Right cardiac atrium (tissue), 5 donors: ENCODE measurements around the gene CHN1. TPM values are rescaled to one million over a fixed set of nuclear protein-coding genes. Genes with fewer than 3 reads are reported as not detected.

Source experiments
- ATAC-seq, 2 donors: fragments of 200-7000 bp; cut with Tn5 transposase; one replicate each; pipeline versions ENCODE4 v1.8.0 to v1.9.1; 2020; ENCODE audit warnings: moderate library complexity in 2 of 2, mild to moderate bottlenecking in 1 of 2
- DNase-seq, 3 donors: peaks; one replicate each; pipeline ENCODE4 v3.0.0-alpha.2; 2020
- H3K27ac ChIP-seq: one replicate; pipeline ENCODE4 v1.5.1; 2013; ENCODE audit warnings: mild to moderate bottlenecking, low read length, control low read depth, moderate library complexity
- H3K27me3 ChIP-seq: one replicate; pipeline ENCODE4 v1.6.1; 2013; ENCODE audit not compliant: control insufficient read depth, insufficient read depth
- H3K4me1 ChIP-seq: one replicate; pipeline ENCODE4 v1.6.1; 2013; ENCODE audit warnings: low read length; ENCODE audit not compliant: control insufficient read depth, insufficient read depth
- H3K4me3 ChIP-seq: one replicate; pipeline ENCODE4 v1.5.1; 2013; ENCODE audit warnings: low read length, control low read depth
- H3K9me3 ChIP-seq: one replicate; pipeline ENCODE4 v1.6.1; 2013; ENCODE audit warnings: low read length; ENCODE audit not compliant: control insufficient read depth
- WGBS: extraction: QIAGEN DNeasy Blood & Tissue Kit; methylation state at CpG from one replicate; pipeline ENCODE4 v1.1.7; 2013; 5-methylcytosine and 5-hydroxymethylcytosine counted together
- intact Hi-C, 4 donors: fragments of 100-400 bp; cut with DNase I; formaldehyde crosslinking; loops; one replicate each; pipeline versions ENCODE4 v1.11.0 to v1.14.0; 2022 to 2023
- polyA plus RNA-seq: library from polyadenylated mRNA; stranded (reverse); fragments of 200-250 nt; gene quantifications from one replicate; pipeline ENCODE4 v1.2.3, GENCODE V29; 2013
- total RNA-seq, 4 donors: library from RNA; stranded (reverse); fragmentation: NEBNext Ultra II Directional; extraction: Animal tissue kit (Norgen Biotek cat#: 25700); gene quantifications; one replicate each; pipeline ENCODE4 v1.2.1, GENCODE V29; 2021
- donor health status: healthy with polysubstance abuse.
- donor health status: DM: no; HTN: yes; CAD: no.
- donor health status: DM: no; HTN: no; CAD: no.
- donor health status: DM: no; HTN: yes; CAD: no; lungs with severe emphysema.
- donor health status: DM: yes; HTN: yes; CAD: no.

CHN1 gene
- total and polyA plus RNA-seq, 5 donors, result 5.3 to 8.9 (median 7.8) TPM

GRCh38 chr2:174866421-174866820 lies 138.8 kb downstream of the CHN1 start:
- H3K27me3 ChIP-seq, result no peaks in the 10 kb centered on the region
- DNase-seq (no peak), ATAC-seq (no peak)
- intact Hi-C loops, result no loop called here
- no peak overlapping the region for H3K4me3 ChIP-seq
- H3K4me1 ChIP-seq, result no peaks in the 10 kb centered on the region
- H3K27ac ChIP-seq, result no peak overlapping the region
- no peaks in the 10 kb centered on the region for H3K9me3 ChIP-seq

DNA sequence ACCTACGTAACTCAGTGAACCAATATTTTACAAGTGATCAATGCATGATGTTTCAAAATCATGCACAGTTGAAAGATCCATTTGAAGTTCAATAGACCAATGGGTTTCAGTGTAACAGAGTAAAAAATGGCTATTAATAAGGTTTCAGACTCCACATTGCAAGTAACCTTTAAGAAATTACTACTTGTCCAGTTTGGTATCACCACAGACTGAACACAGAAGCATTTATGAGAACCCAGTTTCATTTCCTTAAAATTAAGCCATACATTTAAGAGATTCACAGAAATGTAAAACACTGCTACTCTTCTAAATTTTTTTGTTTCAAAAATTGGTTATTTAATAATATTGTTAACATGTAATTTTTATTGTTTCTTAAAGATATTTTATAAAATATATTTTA lies 142.0 kb downstream of the CHN1 start:
- Histone ChIP-seq H3K27ac (no peak overlapping the region), H3K27me3 (no peaks in the 10 kb centered on the region), H3K9me3 (no peaks in the 10 kb centered on the region), H3K4me3 (no peak overlapping the region), H3K4me1 (no peaks in the 10 kb centered on the region)
- DNase-seq (no peak), ATAC-seq (no peak)
- WGBS, result 100% methylated on average over 1 of the region's 1 CpG
- intact Hi-C loops, result no loop called here

GRCh38 chr2:174859563-174860169 lies 145.5 kb downstream of the CHN1 start:
- no peak for ATAC-seq
- H3K9me3 ChIP-seq, result no peaks in the 10 kb centered on the region
- WGBS, result 86% methylated on average over 1 of the region's 1 CpG
- no peak overlapping the region for H3K27ac ChIP-seq
- H3K4me1 ChIP-seq, result no peaks in the 10 kb centered on the region
- intact Hi-C loops, result no loop called here
- DNase-seq, result no peak
- H3K4me3 ChIP-seq, result no peak overlapping the region
- H3K27me3 ChIP-seq, result no peaks in the 10 kb centered on the region

- Histone ChIP-seq H3K9me3 (no peaks in the 10 kb centered on the region), H3K27me3 (no peaks in the 10 kb centered on the region), H3K4me1 (no peaks in the 10 kb centered on the region), H3K4me3 (no peak overlapping the region), H3K27ac (no peak overlapping the region)
- DNase-seq (no peak), ATAC-seq (no peak)
- intact Hi-C loops, result no loop called here
These were observed 146.4 kb downstream of the CHN1 start for GRCh38 chr2:174858745-174859144.

GRCh38 chr2:174856447-174856846 lies 148.7 kb downstream of the CHN1 start:
- Histone ChIP-seq H3K27me3 (no peaks in the 10 kb centered on the region), H3K4me3 (no peak overlapping the region), H3K27ac (no peak overlapping the region), H3K4me1 (no peaks in the 10 kb centered on the region), H3K9me3 (no peaks in the 10 kb centered on the region)
- WGBS, result 93% methylated on average over 3 of the region's 3 CpGs
- DNase-seq (no peak), ATAC-seq (no peak)
- intact Hi-C loops, result no loop called here

DNA sequence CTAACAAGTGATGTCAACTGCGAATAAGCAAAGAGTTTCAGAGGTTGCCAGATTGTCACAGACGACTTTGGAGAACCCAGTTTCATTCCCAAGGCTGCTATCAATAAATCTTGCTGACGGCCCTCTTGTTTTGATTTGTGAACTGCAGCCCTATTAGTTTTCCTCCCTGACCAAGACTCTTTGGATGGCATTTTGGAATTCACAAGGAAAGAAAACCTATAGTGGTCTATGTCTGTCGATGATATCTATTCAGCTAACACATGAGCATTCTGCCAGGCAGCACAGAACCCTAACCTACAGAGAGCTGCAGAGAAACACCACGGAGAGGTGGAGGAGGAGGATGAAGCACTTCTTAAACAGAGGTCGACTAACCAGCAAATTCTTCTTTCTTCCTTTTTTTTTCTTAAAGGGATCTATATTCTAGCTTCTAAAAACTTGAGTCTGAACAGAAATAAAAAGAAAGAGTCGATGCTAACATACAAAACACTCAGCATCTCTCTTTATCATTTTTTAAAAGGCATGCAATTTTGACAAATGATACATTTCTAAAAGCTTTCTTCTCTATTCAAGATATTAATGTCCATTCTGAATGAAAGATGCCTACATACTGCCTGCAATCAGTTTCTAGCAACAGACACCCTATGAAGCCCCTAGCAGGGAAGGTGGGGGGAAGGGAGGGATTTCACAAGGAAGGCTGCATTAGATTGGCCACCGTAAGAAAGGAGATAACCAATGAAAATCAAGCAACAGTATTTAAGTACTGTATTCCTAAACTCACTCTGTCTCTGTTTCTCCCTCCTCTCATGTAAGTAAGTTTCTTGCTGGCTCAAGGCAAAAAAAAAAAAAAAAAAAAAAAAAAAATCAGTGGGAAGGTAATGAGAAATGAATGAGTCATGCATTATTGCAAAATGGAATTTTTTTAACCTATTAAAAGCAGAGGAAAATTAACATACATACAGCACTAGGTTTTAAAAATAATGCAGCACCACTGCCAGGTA lies 157.9 kb downstream of the CHN1 start:
- Histone ChIP-seq H3K27ac (peak overlapping the region; percentile 19), H3K4me3 (peak overlapping the region; percentile 75), H3K4me1 (peaks cover 1% of the 10 kb centered on the region), H3K9me3 (no peaks in the 10 kb centered on the region), H3K27me3 (no peaks in the 10 kb centered on the region)
- peak; percentile 75 to 94 for ATAC-seq
- intact Hi-C loops, result no loop called here
- DNase-seq, result peak in 1 of 3 donors; percentile 48
- WGBS, result 29% methylated on average over 8 of the region's 8 CpGs

DNA sequence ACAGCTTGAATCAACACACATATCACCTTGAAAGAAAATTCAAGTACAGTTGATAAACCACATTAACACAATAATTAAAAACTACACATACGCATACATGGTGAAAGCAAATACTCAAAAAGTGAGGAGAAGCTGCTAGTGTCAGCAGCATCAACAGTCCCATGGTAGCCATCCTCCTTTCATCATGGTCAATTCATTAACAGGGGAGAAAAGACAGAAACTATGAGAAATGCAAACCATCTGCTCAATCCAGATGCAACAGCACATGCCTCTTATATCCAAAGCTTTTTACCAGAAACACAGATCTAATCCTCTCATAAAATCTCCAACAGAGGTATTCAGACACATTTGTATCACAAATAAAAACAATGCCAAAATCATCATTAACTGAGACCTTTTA lies 159.0 kb downstream of the CHN1 start:
- DNase-seq (no peak), ATAC-seq (no peak)
- Histone ChIP-seq H3K4me1 (peaks cover 1% of the 10 kb centered on the region), H3K27me3 (no peaks in the 10 kb centered on the region), H3K27ac (no peak overlapping the region), H3K4me3 (no peak overlapping the region), H3K9me3 (no peaks in the 10 kb centered on the region)
- WGBS, result 73% methylated on average over 1 of the region's 1 CpG
- intact Hi-C loops, result no loop called here

DNA sequence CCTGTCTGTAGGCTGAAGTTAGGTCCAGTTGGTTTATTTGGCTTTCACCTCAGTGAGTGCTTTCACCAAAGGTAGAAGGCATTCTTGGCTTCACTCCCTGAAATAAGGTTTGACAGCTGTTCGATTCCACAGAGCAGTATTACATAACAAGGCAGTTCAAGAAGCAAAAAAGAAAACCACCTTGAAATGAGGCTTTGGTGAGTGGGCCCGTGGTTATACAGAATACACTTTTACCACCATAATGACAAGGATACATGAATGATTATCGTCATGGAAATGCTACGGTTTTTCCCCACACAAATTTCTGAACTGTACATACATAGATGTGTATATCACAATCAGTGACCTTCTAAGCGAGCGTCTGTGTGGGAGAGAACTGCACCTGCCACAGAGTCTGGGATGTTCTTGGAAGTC lies 160.9 kb downstream of the CHN1 start:
- WGBS, result 86% methylated on average over 6 of the region's 6 CpGs

GRCh38 chr2:174842496-174842895 lies 162.7 kb downstream of the CHN1 start:
- WGBS, result 96% methylated on average over 4 of the region's 4 CpGs
- intact Hi-C loops, result no loop called here
- no peak for DNase-seq
- Histone ChIP-seq H3K9me3 (no peaks in the 10 kb centered on the region), H3K27ac (no peak overlapping the region), H3K27me3 (no peaks in the 10 kb centered on the region), H3K4me3 (no peak overlapping the region), H3K4me1 (peaks cover 1% of the 10 kb centered on the region)
- ATAC-seq, result no peak

More for the DNA sequence above, 160.9 kb downstream of the CHN1 start:
- no peaks in the 10 kb centered on the region for H3K9me3 ChIP-seq
- H3K4me1 ChIP-seq, result peaks cover 1% of the 10 kb centered on the region
- intact Hi-C loops, result no loop called here
- no peak overlapping the region for H3K27ac ChIP-seq
- ATAC-seq, result no peak
- no peaks in the 10 kb centered on the region for H3K27me3 ChIP-seq
- H3K4me3 ChIP-seq, result no peak overlapping the region
- no peak for DNase-seq

- 93% methylated on average over 3 of the region's 3 CpGs for WGBS
- intact Hi-C loops, result no loop called here
These were observed 163.2 kb downstream of the CHN1 start for GRCh38 chr2:174841936-174842335.

DNA sequence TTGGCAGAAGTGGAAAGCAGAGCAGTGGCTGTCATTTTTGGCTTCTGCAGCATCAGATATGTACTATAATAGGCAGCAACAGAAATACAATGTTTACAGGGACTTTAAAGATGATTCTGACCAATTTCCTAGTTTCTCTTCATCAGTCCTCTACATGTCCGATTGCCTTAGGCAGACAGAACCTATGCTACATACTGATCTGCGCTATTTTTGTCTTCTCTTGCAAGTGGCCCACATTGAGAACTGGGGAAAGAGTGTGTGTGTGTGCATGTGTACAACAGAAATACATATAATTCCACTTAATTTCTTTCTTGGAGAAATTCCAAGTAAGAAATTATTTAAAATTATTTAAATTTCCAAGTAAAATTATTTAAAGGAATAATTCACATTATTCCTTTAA lies 163.8 kb downstream of the CHN1 start:
- Histone ChIP-seq H3K27me3 (no peaks in the 10 kb centered on the region), H3K4me1 (peaks cover 1% of the 10 kb centered on the region), H3K4me3 (no peak overlapping the region), H3K9me3 (no peaks in the 10 kb centered on the region), H3K27ac (no peak overlapping the region)
- WGBS, result 81% methylated on average over 2 of the region's 2 CpGs
- ATAC-seq (no peak), DNase-seq (no peak)
- intact Hi-C loops, result no loop called here

More at GRCh38 chr2:174841936-174842335, 163.2 kb downstream of the CHN1 start:
- no peaks in the 10 kb centered on the region for H3K27me3 ChIP-seq
- no peaks in the 10 kb centered on the region for H3K9me3 ChIP-seq
- DNase-seq, result no peak
- peaks cover 1% of the 10 kb centered on the region for H3K4me1 ChIP-seq
- no peak overlapping the region for H3K4me3 ChIP-seq
- no peak overlapping the region for H3K27ac ChIP-seq
- ATAC-seq, result no peak
